IgD-negative memory B cell (primary cell): ENCODE data around the gene TALDO1. TPM values are rescaled to one million over a fixed set of nuclear protein-coding genes. Genes with fewer than 3 reads are reported as not detected.
A peak's percentile ranks its signal among the peaks of the same experiment; 100 is the strongest.

ENCODE experiments used
- H3K27ac Mint-ChIP-seq, 3 donors: one replicate each; pipeline ENCODE4 v1.8.0; 2020 to 2022; ENCODE audit warnings: mild to moderate bottlenecking in 3 of 3, mixed read lengths in 3 of 3, moderate library complexity in 1 of 3
- H3K27me3 Mint-ChIP-seq: one replicate; pipeline ENCODE4 v1.8.0; 2021; ENCODE audit warnings: mixed read lengths
- H3K36me3 Mint-ChIP-seq: one replicate; pipeline ENCODE4 v1.8.0; 2020; ENCODE audit warnings: mild to moderate bottlenecking, mixed read lengths
- H3K4me1 Mint-ChIP-seq, 3 donors: one replicate each; pipeline ENCODE4 v1.8.0; 2020 to 2022; ENCODE audit warnings: mixed read lengths in 3 of 3, mild to moderate bottlenecking in 1 of 3
- H3K4me3 Mint-ChIP-seq, 4 donors: one replicate each; pipeline ENCODE4 v1.8.0; 2020 to 2022; ENCODE audit warnings: mild to moderate bottlenecking in 4 of 4, mixed read lengths in 4 of 4, moderate library complexity in 3 of 4
- H3K9me3 Mint-ChIP-seq, 3 donors: one replicate each; pipeline ENCODE4 v1.8.0; 2020 to 2021; ENCODE audit warnings: mixed read lengths in 3 of 3, mild to moderate bottlenecking in 1 of 3
- polyA plus RNA-seq: library from polyadenylated mRNA; unstranded; fragments of 300-500 nt; fragmentation: Illumina TruSeq; gene quantifications from one replicate; pipeline ENCODE4 v1.2.3, GENCODE V29; 2021

TALDO1 gene
- polyA plus RNA-seq, 1 donor from 2014 or later = 246 TPM

DNA sequence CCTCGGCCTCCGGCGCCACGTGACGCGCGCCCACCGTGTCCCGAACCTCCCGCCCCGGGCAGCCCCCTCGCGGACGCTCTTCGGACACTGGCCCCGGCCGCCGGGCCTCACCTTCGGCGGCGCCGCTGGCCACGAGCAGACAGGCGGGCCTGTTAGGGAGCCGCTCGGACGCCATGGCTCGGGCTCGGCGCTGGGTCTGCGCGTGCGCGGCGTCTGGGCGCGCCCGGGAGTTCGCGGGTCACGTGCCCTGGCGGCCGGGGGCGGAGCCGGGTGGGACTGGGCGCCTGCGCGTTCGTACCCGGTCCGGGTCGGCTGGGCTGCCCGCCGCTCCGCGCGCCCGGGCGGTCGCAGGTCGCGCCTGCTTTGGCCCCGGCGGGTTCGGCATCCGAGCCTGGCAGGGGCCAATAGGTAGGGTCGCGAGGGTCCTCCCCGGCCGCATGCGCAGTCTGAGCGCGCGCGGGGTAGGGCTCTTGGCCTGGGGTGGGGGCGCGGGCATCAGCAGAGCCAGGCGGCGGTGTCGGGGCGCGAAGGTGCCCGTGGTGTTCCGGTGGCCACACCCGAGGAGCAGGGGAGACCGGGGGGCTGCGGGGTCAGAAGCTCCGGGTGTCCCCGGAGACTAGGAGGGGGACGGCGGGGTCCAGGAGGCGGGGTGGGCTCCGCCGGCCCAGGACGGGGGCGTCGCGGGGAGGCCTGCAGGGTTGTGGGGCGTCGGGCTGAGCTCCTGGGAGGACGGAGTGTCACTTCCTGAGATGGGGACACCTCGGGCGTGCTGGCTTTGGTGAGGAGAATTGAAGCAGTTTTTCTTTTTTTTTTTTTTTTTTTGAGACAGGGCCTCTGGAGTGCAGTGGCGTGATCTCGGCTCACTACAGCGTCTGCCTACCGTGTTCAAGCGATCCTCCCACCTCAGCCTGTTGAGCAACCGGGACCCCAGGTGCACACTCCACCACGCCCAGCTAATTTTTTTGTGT lies 30.3 kb downstream of the TALDO1 start, which contains the start of gene GATD1:
GATD1 (minus strand) TSS at position 200 of the 968 bp plus-strand sequence; CDS start at position 175, 25 bp downstream.
- H3K36me3 Mint-ChIP-seq = no peaks in the 10 kb centered on the region
- no peaks in the 10 kb centered on the region for H3K9me3 Mint-ChIP-seq
- H3K4me3 Mint-ChIP-seq = peak within 1 kb of the TSS; percentile 72 to 93 (median 86)
- peak within 1 kb of the TSS; percentile 28 to 78 (median 46) for H3K27ac Mint-ChIP-seq
- H3K4me1 Mint-ChIP-seq = peaks cover 0 to 8% (median 6%) of the 10 kb centered on the region in 3 donors
- H3K27me3 Mint-ChIP-seq = no peaks in the 10 kb centered on the region

DNA sequence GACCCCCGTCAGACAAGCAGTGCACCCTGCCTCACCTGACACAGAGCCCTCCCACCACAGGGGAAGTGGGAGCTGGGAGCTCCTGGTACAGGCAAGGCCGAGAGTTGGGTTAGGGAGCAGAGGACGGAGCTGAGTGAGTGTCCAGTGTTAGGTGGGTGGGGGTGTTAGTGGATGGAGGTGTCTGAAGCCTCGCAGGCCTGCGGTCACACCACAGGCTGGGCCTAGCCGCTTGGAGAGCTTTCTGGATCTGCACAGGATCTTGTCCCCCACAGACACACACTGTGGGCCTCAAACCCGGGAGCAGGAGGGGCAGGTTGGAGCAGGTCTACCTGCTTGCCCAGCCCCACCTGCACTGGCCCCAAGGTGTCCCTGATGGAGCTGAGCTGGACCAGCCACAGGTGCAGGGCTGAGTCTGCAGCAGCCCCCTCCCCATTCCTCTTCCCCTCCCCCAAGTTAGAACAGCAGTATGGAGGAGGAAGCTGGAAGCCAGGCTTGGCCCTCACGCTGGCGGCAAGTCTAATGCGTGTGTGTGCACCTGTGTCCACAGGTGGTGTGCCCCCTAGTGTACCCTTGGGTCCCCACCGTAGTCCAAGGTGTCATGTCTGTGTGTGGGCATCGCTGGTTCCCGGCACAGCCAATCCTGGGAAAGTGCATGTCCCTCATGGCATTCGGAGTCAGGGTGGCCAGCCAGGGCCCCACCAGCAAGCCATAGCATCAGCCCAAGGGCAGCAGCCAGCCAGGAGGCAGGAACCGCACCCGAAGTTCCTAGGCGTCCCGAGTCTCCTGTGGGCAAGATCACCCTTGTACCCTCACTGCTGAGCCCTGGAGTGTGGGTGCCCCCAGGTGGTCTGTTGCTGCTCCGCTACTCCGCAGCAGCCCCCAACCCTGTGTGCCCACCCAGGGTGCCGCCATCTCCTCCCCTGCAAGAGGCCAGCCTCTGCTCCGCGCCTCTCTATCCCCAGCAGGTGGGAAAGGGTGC lies 32.0 kb downstream of the TALDO1 start:
- Mint-ChIP-seq H3K36me3 (no peaks in the 10 kb centered on the region), H3K27ac (peak overlapping the region in 1 of 3 donors; percentile 62), H3K4me1 (peaks cover 0 to 8% (median 6%) of the 10 kb centered on the region in 3 donors), H3K4me3 (peak overlapping the region; percentile 28 to 55 (median 44)), H3K27me3 (no peaks in the 10 kb centered on the region), H3K9me3 (no peaks in the 10 kb centered on the region)

DNA sequence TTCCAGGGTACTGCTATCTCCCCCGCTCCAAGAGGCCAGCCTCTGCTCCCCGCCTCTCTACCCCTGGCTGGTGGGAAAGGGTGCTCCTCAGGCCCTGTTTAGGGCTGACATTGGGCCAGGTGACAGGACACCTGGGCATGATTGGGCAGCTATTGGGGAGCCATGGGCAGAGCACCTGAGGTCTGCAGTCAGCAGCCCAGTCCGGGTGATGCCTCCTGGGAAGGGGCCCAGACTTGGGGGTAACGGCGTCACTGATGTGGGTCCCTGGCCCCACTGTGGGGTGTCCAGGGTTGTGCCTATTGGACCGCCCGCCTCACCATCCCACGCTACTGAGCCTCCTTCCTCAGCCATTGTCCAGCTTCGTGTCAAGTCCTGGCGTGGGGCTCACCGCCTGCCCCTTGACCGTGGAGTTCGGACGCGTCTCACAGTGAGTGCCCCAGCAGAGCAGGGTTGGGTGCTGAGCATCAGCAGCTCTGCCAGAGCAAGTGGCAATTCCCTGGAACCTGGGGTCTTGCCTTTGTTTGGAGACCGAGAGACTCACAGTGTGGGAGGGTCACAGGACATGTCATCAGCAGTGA lies 32.8 kb downstream of the TALDO1 start:
- Mint-ChIP-seq H3K9me3 (no peaks in the 10 kb centered on the region), H3K36me3 (no peaks in the 10 kb centered on the region), H3K27me3 (peaks cover 3% of the 10 kb centered on the region), H3K4me1 (peaks cover 0 to 8% (median 6%) of the 10 kb centered on the region in 3 donors), H3K4me3 (peak overlapping the region in 3 of 4 donors; percentile 28 to 50 (median 37)), H3K27ac (peak overlapping the region in 1 of 3 donors; percentile 62)

DNA sequence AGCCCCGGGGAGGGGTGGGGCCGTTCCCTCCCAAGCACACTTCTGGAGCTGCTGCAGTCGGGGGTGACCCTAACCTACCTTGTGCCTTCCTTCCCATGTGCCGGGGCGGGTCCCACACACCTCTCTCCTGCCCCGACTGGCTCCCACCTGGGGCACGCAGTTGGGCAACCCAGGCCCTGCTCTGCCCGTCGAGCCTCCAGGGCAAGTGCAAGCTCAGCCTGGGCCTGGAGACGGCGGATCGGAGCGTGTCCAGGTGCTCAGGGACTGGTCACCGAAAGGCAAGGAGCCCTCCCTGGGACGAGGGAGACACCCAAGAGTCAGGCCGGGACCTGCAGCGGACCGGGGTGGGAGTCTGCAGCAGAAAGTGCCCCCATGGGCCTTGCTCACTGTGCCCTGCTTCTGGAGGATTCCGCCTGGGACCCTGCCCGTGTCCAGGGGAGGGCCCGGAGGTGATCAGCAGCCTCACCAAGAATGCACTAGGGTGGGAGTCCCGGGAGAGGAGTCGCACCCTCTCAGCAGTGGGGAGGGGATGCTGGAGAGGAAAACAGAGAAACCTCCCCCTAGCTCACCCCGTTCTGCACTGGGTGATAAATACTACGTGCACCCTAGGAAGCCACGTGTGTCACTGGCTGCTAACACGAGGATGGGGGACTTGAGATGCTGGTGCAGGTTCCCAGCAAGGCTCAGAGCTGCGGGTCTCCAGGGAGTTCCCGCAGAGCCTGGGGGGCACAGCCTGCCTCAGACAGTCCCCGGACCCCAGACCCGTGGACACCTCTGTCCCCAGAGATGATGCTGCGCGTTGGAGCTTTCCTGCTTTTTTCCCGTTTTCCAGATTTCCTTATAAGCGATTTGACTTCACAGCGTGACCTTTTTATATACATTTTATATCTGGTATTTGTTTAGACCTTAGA lies 35.3 kb downstream of the TALDO1 start:
- peaks cover 3% of the 10 kb centered on the region for H3K27me3 Mint-ChIP-seq
- no peak overlapping the region for H3K27ac Mint-ChIP-seq
- no peaks in the 10 kb centered on the region for H3K9me3 Mint-ChIP-seq
- no peaks in the 10 kb centered on the region for H3K4me1 Mint-ChIP-seq
- no peaks in the 10 kb centered on the region for H3K36me3 Mint-ChIP-seq
- H3K4me3 Mint-ChIP-seq = no peak overlapping the region

DNA sequence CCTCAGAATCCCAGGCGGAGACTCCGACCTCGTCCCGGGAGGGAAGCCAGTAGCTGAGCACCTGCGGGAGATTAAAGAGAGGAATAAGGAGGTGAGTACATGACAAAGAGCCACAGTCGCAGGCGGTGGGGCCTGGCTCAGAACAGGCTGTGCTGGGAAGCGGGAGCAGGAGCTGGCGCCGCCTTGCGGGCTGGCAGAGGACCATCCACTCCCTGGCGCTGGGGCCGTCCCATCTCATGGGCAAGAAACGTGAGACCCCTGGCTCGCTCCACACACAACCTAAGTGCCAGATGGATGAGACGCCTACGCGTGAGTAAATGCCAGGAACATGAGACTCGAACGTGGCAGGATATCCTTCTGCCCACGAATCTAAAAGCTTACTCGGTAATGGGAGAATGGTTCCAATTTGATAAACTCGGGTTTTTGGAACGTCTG lies 36.3 kb downstream of the TALDO1 start:
- Mint-ChIP-seq H3K27ac (peak overlapping the region in 1 of 3 donors; percentile 39), H3K36me3 (no peaks in the 10 kb centered on the region), H3K4me1 (no peaks in the 10 kb centered on the region), H3K27me3 (peaks cover 3% of the 10 kb centered on the region), H3K4me3 (no peak overlapping the region), H3K9me3 (no peaks in the 10 kb centered on the region)

DNA sequence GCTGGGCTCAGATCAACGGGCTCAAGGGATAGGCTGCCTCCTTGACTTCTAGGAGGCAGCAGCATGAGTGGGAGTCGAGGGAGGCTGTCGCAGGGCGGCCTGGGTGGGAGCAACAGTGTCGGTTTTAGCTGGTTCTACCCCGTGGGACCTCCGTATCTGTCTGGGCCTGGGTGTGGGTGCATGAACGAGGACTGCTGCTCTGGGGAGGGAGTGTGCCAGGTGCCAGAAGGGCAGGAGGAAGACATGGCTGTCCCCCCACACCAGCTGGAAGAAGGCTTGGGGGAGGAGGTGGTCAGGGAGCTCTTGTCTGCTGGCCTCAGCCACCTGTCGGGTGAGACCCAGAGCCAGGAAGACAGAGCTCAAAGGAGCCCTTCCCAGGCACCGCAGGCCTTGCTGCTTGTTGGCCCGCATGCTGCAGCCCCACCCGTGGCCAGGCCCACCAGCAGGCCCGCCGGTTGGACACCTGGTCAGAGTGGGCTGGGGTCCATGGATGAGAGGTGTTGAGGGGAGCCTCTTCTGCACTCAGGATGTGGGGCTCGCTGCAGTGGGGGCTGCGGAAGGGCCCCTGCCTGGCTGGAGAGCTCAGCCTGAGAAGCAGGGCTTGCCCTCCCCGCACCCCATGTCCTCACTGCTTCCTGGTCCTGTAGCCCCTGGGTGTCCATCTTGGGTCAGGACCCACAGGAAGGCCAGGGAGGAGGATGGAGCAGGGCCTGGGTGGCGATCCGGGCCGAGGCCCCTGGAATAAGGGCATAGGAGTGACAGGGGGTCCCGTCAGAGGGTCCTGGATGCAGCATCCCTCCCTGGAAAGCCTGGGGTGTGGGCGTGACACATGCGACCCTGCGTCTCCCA lies 39.2 kb downstream of the TALDO1 start:
- Mint-ChIP-seq H3K4me1 (no peaks in the 10 kb centered on the region), H3K9me3 (no peaks in the 10 kb centered on the region), H3K36me3 (no peaks in the 10 kb centered on the region), H3K27me3 (peaks cover 6% of the 10 kb centered on the region), H3K27ac (peak overlapping the region in 2 of 3 donors; percentile 45 to 67), H3K4me3 (peak overlapping the region in 2 of 4 donors; percentile 50 to 52)

DNA sequence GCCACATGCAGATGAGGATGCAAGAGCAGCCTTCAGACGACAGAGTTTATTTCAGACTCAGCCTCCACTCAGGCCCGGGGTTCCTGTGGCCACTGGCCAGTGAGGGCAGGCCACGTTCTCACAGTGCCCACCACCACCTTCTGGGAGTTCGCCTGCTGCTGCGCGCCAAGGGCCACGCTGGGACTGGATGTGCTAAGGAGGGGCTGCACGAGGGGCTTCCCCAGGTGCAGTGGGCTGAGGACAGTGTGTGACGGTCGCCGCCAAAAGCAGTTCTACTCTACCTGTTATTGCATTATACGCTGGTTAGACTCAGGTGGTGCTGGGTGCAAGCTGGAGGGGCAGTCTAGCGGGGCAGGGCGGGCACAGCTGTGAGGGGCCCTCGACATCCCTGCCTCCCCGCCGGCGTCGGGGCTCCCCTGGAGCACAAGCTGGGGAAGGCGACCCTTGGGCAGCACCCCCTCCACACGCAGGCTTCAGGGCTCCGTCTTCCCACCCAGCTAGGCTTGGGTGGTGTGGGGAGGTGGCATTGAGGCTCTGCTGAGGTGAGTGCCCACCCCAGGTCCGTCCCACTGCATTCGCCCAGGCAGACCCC lies 39.9 kb downstream of the TALDO1 start:
- Mint-ChIP-seq H3K27me3 (peaks cover 6% of the 10 kb centered on the region), H3K4me3 (no peak overlapping the region), H3K9me3 (no peaks in the 10 kb centered on the region), H3K27ac (peak overlapping the region in 1 of 3 donors; percentile 62), H3K36me3 (no peaks in the 10 kb centered on the region), H3K4me1 (no peaks in the 10 kb centered on the region)

DNA sequence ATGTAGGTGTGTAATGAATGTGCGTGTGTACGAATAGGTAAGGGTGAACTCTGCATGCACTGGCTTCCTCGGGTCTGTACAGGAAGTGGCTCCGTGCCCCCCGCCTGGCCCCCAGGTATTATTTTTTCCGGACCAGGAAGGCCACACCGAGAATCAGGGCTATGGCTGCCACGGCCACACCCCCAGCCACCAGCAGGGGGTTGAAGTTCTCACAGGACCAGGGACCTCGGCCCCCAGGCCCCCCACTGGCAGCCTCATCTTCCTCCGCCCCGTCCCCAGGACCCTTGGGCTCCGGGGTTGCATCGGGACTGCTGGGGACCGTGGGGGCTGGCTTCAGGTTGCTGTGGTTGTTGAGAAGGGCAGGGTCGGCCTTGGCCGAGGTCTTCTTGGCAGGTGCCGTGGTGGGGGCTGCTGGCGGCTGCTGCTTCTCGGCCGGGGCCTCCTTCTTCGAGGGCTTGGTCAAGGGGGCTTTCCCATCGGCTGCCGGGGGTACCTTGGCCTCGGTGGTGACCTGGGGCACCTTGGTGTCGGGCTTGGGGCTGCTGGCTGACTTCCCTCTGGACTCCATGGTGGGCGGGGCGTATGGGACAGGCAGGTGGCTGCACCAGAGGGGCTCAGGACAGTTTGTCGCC lies 40.9 kb downstream of the TALDO1 start:
- H3K9me3 Mint-ChIP-seq = no peaks in the 10 kb centered on the region
- no peaks in the 10 kb centered on the region for H3K4me1 Mint-ChIP-seq
- H3K4me3 Mint-ChIP-seq = no peak overlapping the region
- no peaks in the 10 kb centered on the region for H3K36me3 Mint-ChIP-seq
- H3K27ac Mint-ChIP-seq = no peak overlapping the region
- peaks cover 6% of the 10 kb centered on the region for H3K27me3 Mint-ChIP-seq

DNA sequence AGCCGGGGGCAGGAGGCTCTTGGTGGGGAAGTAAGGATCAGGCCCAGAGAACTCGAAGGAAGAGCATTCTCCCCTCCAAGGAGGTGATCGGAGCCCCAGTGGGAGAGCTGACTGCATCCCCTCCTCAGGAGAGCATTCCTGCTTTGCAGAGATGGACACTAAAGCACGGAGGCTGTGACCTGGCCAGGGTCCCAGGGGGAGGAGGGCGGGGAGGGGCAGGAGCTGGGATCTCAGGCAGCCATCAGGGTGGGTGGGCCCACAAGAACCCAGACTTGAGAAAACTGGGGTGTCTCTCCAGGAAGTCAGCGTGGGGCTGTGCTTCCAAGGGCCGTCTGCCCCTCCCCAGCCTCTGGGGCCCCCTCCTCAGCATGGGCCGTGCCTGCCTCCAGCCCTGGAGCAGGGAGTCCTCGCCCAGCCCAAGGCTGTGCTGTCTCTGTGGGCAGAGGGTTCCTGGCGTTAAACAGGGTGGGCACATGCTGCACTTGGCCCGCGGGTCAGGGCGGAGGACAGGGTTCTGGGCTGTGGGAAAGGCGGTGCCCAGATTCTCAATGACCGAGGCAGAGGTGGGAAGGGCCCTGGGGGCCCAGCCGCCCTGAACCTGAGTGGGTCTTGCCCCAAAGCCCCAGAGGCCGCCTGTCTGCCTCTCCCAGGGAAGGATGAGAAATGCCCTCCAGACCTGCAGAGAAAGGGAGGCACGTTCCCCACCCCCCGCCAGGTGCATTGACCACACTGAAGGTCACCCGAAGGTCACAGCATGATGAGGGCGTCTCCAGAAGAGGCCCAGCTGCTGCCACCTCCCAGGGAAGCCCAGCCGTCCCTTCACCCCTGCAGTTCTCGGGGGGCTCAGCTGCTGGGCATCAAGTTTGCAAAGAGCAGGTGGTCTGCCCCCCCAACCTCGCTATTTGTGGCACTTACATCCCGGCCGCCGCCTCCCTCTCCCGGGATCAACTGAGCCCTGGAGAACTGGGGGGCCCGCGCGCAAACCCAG lies 42.0 kb downstream of the TALDO1 start:
- Mint-ChIP-seq H3K4me1 (no peaks in the 10 kb centered on the region), H3K36me3 (no peaks in the 10 kb centered on the region), H3K27ac (no peak overlapping the region), H3K9me3 (no peaks in the 10 kb centered on the region), H3K4me3 (peak overlapping the region in 2 of 4 donors; percentile 21 to 38), H3K27me3 (peaks cover 6% of the 10 kb centered on the region)

DNA sequence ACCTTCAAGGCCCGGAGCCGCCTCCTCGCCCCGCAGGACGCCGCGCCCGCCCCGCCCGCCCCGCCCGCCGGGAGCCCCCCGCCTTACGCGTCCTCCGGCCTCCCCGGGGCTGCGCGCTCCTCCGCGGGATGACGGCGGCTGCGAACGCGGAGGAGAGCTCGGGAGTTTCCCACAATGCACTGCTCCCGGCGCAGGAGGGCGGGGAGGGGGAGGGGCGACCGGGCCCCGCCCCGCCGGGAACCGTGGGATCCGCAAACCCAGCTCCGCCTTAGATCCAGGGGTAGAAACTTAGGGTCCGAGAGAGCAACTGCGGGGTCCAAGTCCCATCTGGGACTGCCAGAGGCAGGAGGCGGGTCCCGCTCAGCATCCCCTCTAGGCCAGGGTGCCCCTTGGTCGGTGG lies 42.7 kb downstream of the TALDO1 start, which contains the start of gene CEND1:
CEND1 (minus strand) TSS at position 148 of the 400 bp plus-strand sequence. CDS start 1,514 bp downstream, outside the sequence.
- Mint-ChIP-seq H3K36me3 (no peaks in the 10 kb centered on the region), H3K4me1 (no peaks in the 10 kb centered on the region), H3K27ac (peak within 1 kb of the TSS in 2 of 3 donors; percentile 31 to 42), H3K9me3 (no peaks in the 10 kb centered on the region), H3K4me3 (peak within 1 kb of the TSS in 3 of 4 donors; percentile 21 to 45 (median 38)), H3K27me3 (peaks cover 4% of the 10 kb centered on the region)
